ENCODE data around the gene GALNT12.

GALNT12 gene

GRCh38 chr9:98805506-98806272 is 1.8 kb upstream of the GALNT12 start:
- no peak for DNase-seq

GRCh38 chr9:98806394-98807035 is 955 bp upstream of the GALNT12 start:
- peak; percentile 59 for DNase-seq

- peak; percentile 26 for DNase-seq
Observed at GRCh38 chr9:98807814-98808195, 335 bp downstream of the GALNT12 start.

- DNase-seq = no peak
Observed at GRCh38 chr9:98808411-98808815, 943 bp downstream of the GALNT12 start.

GRCh38 chr9:98808875-98809274 is 1.4 kb downstream of the GALNT12 start:
- DNase-seq = no peak

- no peak for DNase-seq
Observed at GRCh38 chr9:98809311-98810101, 2.0 kb downstream of the GALNT12 start.

- no peak for DNase-seq
Observed at GRCh38 chr9:98810102-98810842, 2.8 kb downstream of the GALNT12 start.

- DNase-seq = no peak
Observed at GRCh38 chr9:98811051-98811650, 3.7 kb downstream of the GALNT12 start.

GRCh38 chr9:98815391-98815951 is 8.0 kb downstream of the GALNT12 start:
- no peak for DNase-seq

GRCh38 chr9:98818764-98819163 is 11.3 kb downstream of the GALNT12 start:
- no peak for DNase-seq

GRCh38 chr9:98819231-98819630 is 11.8 kb downstream of the GALNT12 start:
- DNase-seq = no peak

- peak; percentile 52 for DNase-seq
Observed at GRCh38 chr9:98821831-98822230, 14.4 kb downstream of the GALNT12 start.

- no peak for DNase-seq
Observed at GRCh38 chr9:98822661-98823060, 15.2 kb downstream of the GALNT12 start.

- DNase-seq = peak; percentile 72
Observed at GRCh38 chr9:98823666-98824334, 16.3 kb downstream of the GALNT12 start.

- DNase-seq = no peak
Observed at GRCh38 chr9:98825414-98825813, 17.9 kb downstream of the GALNT12 start.

- no peak for DNase-seq
Observed at GRCh38 chr9:98826716-98827115, 19.2 kb downstream of the GALNT12 start.

- no peak for DNase-seq
Observed at GRCh38 chr9:98829766-98830165, 22.3 kb downstream of the GALNT12 start.

- no peak for DNase-seq
Observed at GRCh38 chr9:98830554-98830953, 23.1 kb downstream of the GALNT12 start.

GRCh38 chr9:98831696-98832095 is 24.2 kb downstream of the GALNT12 start:
- DNase-seq = no peak

GRCh38 chr9:98832768-98833089 is 25.3 kb downstream of the GALNT12 start:
- DNase-seq = no peak

- no peak for DNase-seq
Observed at GRCh38 chr9:98833090-98833956, 25.9 kb downstream of the GALNT12 start.
